Body of pancreas (tissue), 4 donors: Measurements from ENCODE around the gene ZNF653. TPM values are rescaled to one million over a fixed set of nuclear protein-coding genes. Genes with fewer than 3 reads are reported as not detected.

ENCODE experiments used
- ATAC-seq: fragments of 150-250 bp; one replicate; pipeline ENCODE4 v1.9.1; 2016
- DNase-seq, 4 donors: peaks; one replicate each; pipeline ENCODE4 v3.0.0-alpha.2; 2019
- H3K27ac ChIP-seq, 4 donors: fragments of 200-600 bp; sonication (generic); 1 replicate in 3 of 4; 2 replicates in 1 of 4; pipeline versions ENCODE4 v1.5.1 to v1.6.1; 2016 to 2019; ENCODE audit warnings: mild to moderate bottlenecking in 1 of 4, mixed read lengths in 1 of 4, moderate library complexity in 1 of 4
- H3K27me3 ChIP-seq, 2 donors: fragments of 200-600 bp; sonication (generic); one replicate each; pipeline ENCODE4 v1.6.0; 2016; ENCODE audit warnings: mild to moderate bottlenecking in 1 of 2
- H3K36me3 ChIP-seq, 2 donors: fragments of 200-600 bp; sonication (generic); replicated peaks in 1 of 2; 2 replicates each; pipeline ENCODE4 v1.5.1; 2016; ENCODE audit warnings: low read depth in 2 of 2; ENCODE audit not compliant: insufficient read depth in 1 of 2
- H3K4me1 ChIP-seq: fragments of 200-600 bp; sonication (generic); one replicate; pipeline ENCODE4 v1.6.0; 2016
- H3K4me3 ChIP-seq, 2 donors: fragments of 200-600 bp; sonication (generic); 1 replicate in 1 of 2; 2 replicates in 1 of 2; pipeline ENCODE4 v1.5.1; 2016 to 2019
- H3K9me3 ChIP-seq, 3 donors: fragments of 200-600 bp; sonication (generic); 1 replicate in 2 of 3; 2 replicates in 1 of 3; pipeline ENCODE4 v1.5.1; 2016
- POLR2A ChIP-seq, 3 donors: fragments of 450-650 bp; IDR thresholded peaks; one replicate each; pipeline ENCODE4 v1.6.1; 2016; ENCODE audit warnings: antibody characterized with exemption in 3 of 3, mild to moderate bottlenecking in 2 of 3
- WGBS, 2 donors: methylation state at CpG; one replicate each; pipeline ENCODE4 v1.1.5; 2017; 5-methylcytosine and 5-hydroxymethylcytosine counted together
- intact Hi-C: fragments of 100-400 bp; cut with DNase I; formaldehyde crosslinking; loops from one replicate; pipeline ENCODE4 v1.15.1; 2023
- total RNA-seq, 2 donors: library from RNA; depleted of rRNA; stranded (reverse); fragments of >200 nt; gene quantifications; one replicate each; pipeline ENCODE4 v1.1.0, GENCODE V29; 2016
- TF ChIP-seq, protein P1 (sequence below), 7 experiments: fragments of 450-650 bp in 4 of 7; fragments of 200-600 bp in 3 of 7; sonication (generic) in 3 of 7; IDR thresholded peaks; one replicate each; pipeline ENCODE4 v1.5.1; 2016 to 2019; ENCODE audit warnings: antibody characterized with exemption in 7 of 7

Gene ZNF653
- total RNA-seq, 2 donors from 2014 or later: 9.6 to 22.1 TPM

DNA sequence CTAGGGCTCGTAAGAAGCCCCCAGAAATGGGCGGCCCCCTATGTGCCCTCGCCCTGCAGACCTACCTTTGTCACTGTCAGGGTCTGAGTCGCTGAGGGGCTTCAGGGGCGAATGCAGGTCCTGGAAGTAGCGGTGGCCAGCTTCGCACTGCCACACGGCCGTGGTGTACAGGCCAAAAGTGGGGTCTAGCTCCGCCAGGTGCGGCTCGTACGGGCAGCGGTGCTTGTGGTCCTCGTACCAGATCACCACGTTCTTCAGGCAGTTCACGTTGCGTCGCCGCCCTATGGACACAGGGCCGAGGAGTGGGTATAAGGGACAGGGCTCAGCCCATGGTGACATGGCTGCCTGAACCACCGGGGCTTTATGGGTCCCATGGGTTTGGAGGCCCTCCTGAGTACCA, 9.8 kb downstream of the ZNF653 start:
- DNase-seq (no peak), ATAC-seq (no peak)
- H3K9me3 ChIP-seq: no peaks in the 10 kb centered on the region
- TF ChIP-seq, protein P1, sequence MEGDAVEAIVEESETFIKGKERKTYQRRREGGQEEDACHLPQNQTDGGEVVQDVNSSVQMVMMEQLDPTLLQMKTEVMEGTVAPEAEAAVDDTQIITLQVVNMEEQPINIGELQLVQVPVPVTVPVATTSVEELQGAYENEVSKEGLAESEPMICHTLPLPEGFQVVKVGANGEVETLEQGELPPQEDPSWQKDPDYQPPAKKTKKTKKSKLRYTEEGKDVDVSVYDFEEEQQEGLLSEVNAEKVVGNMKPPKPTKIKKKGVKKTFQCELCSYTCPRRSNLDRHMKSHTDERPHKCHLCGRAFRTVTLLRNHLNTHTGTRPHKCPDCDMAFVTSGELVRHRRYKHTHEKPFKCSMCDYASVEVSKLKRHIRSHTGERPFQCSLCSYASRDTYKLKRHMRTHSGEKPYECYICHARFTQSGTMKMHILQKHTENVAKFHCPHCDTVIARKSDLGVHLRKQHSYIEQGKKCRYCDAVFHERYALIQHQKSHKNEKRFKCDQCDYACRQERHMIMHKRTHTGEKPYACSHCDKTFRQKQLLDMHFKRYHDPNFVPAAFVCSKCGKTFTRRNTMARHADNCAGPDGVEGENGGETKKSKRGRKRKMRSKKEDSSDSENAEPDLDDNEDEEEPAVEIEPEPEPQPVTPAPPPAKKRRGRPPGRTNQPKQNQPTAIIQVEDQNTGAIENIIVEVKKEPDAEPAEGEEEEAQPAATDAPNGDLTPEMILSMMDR (IDR thresholded peaks at IDR 0.05): no peak
- no peak for TF ChIP-seq POLR2A (IDR thresholded peaks at IDR 0.05)
- H3K4me3 ChIP-seq: no peak overlapping the region
- intact Hi-C loops: no loop called here
- H3K4me1 ChIP-seq: peaks cover 8% of the 10 kb centered on the region
- no peak overlapping the region for H3K27ac ChIP-seq
- 83 to 93% methylated on average over 3 to 22 of the region's 22 CpGs for WGBS, 2 donors
- H3K27me3 ChIP-seq: no peaks in the 10 kb centered on the region
- peaks cover 0 to 6% of the 10 kb centered on the region in 2 donors for H3K36me3 ChIP-seq

DNA sequence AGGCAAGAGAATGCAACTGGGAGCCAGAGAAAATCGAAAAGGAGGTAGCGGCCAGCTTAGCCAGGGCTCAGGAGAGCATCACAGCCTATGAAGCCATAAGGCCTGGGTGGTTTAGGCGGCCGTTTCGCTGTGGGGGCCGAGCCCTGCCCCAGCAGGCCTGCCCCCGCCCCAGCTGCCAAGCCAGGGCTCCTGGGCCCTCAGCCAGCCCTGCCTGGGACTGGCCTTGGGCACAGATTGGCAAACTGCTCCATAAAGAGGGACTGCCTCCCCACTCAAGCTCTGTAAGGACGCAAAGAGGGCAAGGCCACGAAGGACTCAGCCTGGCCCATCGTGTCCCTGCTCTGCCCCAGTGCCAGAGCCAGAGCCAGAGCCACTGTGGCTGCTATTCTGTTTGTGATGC, 10.2 kb downstream of the ZNF653 start:
- H3K4me1 ChIP-seq: peaks cover 8% of the 10 kb centered on the region
- TF ChIP-seq, protein P1 (IDR thresholded peaks at IDR 0.05): no peak
- no peak for TF ChIP-seq POLR2A (IDR thresholded peaks at IDR 0.05)
- no peaks in the 10 kb centered on the region for H3K27me3 ChIP-seq
- DNase-seq (peak in 1 of 4 donors; percentile 39), ATAC-seq (no peak)
- H3K27ac ChIP-seq: no peak overlapping the region
- WGBS, 2 donors: 55 to 65% methylated on average over 8 to 10 of the region's 10 CpGs
- no peak overlapping the region for H3K4me3 ChIP-seq
- H3K36me3 ChIP-seq: peaks cover 0 to 6% of the 10 kb centered on the region in 2 donors
- no peaks in the 10 kb centered on the region for H3K9me3 ChIP-seq
- intact Hi-C loops: no loop called here

DNA sequence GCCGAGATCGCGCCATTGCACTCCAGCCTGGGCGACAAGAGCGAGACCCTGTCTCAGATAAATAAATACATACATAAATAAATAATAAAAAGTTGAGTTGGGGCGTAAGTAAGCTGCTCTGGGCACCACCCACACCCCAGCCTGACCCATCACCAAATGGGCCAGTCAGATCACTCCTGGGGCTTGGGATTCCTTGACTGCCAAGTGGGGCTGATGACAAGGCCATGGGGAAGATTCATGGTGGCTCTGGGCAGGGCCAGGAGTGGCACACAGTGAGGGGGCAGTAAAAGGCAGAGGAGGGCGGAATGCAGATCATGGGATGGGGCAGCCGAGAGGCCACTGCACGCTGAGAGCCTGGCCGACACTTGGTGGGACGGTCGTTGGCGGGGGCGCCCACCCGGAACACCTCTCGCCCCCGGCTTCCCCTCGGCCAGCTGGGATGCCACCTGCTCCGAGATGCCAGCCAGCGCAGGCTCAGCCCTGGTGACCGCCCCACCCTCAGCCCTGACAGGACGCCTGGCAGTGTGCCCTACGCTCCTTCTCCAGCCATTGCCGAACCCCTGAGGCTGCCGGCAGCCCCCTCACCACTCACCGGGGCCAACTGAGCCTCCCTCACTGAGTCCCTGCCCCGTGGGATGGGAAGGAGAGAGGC, 10.9 kb downstream of the ZNF653 start:
- peaks cover 0 to 6% of the 10 kb centered on the region in 2 donors for H3K36me3 ChIP-seq
- intact Hi-C loops: no loop called here
- DNase-seq: no peak
- no peak overlapping the region for H3K4me3 ChIP-seq
- no peak overlapping the region for H3K27ac ChIP-seq
- 92 to 96% methylated on average over 21 to 25 of the region's 27 CpGs for WGBS, 2 donors
- H3K27me3 ChIP-seq: no peaks in the 10 kb centered on the region
- TF ChIP-seq, protein P1 (IDR thresholded peaks at IDR 0.05): no peak
- no peak for TF ChIP-seq POLR2A (IDR thresholded peaks at IDR 0.05)
- no peak for ATAC-seq
- no peaks in the 10 kb centered on the region for H3K9me3 ChIP-seq
- H3K4me1 ChIP-seq: peaks cover 8% of the 10 kb centered on the region

DNA sequence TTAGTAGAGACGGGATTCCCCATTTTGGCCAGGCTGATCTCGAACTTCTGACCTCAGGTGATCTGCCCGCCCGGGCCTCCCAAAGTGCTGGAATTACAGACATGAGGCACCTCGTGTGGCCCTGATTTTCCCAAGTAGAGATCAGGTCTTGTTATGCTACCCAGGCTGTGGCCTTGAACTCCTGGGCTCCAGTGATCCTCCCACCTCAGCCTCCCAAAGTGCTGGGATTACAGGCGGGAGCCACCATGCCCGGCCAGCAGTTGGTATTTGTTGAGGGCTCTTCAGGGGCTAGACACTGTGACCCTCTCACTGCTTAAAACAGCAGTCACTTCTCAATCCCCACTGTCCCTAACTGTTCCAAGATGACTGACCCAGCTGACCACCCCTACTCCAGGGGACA, 16.3 kb downstream of the ZNF653 start:
- no peak for TF ChIP-seq POLR2A (IDR thresholded peaks at IDR 0.05)
- TF ChIP-seq, protein P1 (IDR thresholded peaks at IDR 0.05): no peak
- intact Hi-C loops: loop anchor here (10.0 kb wide), 1 partner anchor 195 kb away; the partner anchor contains the start of gene TSPAN16
- ATAC-seq (no peak), DNase-seq (no peak)
- no peak overlapping the region for H3K27ac ChIP-seq
- H3K36me3 ChIP-seq: no peaks in the 10 kb centered on the region
- H3K4me3 ChIP-seq: no peak overlapping the region
- no peaks in the 10 kb centered on the region for H3K9me3 ChIP-seq
- H3K4me1 ChIP-seq: no peaks in the 10 kb centered on the region
- no peaks in the 10 kb centered on the region for H3K27me3 ChIP-seq
- WGBS, 2 donors: 80 to 90% methylated on average over 1 to 7 of the region's 7 CpGs
